Muscle of back (tissue), 13 donors: ENCODE results near the gene MACROH2A2. TPM values are rescaled to one million over a fixed set of nuclear protein-coding genes. Genes with fewer than 3 reads are reported as not detected.
A peak's percentile ranks its signal among the peaks of the same experiment; 100 is the strongest.
"Not testable (repeated sequence)": the region's sequence is repeated elsewhere in the genome, so short reads cannot be mapped to it uniquely, and the experiment has no call there.

Experiments
- DNase-seq, 3 donors: peaks; one replicate each; pipeline versions ENCODE4 v3.0.0 to v3.0.0-alpha.2; 2013
- long read RNA-seq, 9 donors: transcript quantifications; one replicate each; lab custom pipeline, GENCODE V29; 2026
- polyA plus RNA-seq, 10 donors: library from polyadenylated mRNA; unstranded; fragments of 120-200 nt; gene quantifications; one replicate each; pipeline ENCODE4 v1.2.1, GENCODE V29; 2013; ENCODE audit not compliant: insufficient read length in 10 of 10

MACROH2A2 gene
- 10 to 100 TPM; 12.1 to 38.2 (median 19.1) TPM for polyA plus RNA-seq
- long read RNA-seq, donor 1, transcript H2AFY2-201 (9 exons, 1,980 nt): major isoform, 9 of 9 reads
- long read RNA-seq, donor 1, partial matches to known transcripts: 0 of 9 reads
- long read RNA-seq, donor 1, other reads (novel, unspliced or antisense): 0 of 9 reads
- long read RNA-seq, donor 2, transcript H2AFY2-201 (9 exons, 1,980 nt): major isoform, 6 of 6 reads
- long read RNA-seq, donor 2, partial matches to known transcripts: 0 of 6 reads
- long read RNA-seq, donor 2, other reads (novel, unspliced or antisense): 0 of 6 reads
- long read RNA-seq, donor 3: 0 reads
- long read RNA-seq, donor 4, transcript H2AFY2-201 (9 exons, 1,980 nt): major isoform, 5 of 5 reads
- long read RNA-seq, donor 4, partial matches to known transcripts: 0 of 5 reads
- long read RNA-seq, donor 4, other reads (novel, unspliced or antisense): 0 of 5 reads
- long read RNA-seq, donor 5, partial matches to known transcripts: 5 of 9 reads
- long read RNA-seq, donor 5, other reads (novel, unspliced or antisense): 0 of 9 reads
- long read RNA-seq, donor 6, transcript H2AFY2-201 (9 exons, 1,980 nt): major isoform, 10 of 10 reads
- long read RNA-seq, donor 6, partial matches to known transcripts: 0 of 10 reads
- long read RNA-seq, donor 6, other reads (novel, unspliced or antisense): 0 of 10 reads
- long read RNA-seq, donor 7, partial matches to known transcripts: 0 of 2 reads
- long read RNA-seq, donor 7, other reads (novel, unspliced or antisense): 0 of 2 reads
- long read RNA-seq, donor 8, transcript H2AFY2-201 (9 exons, 1,980 nt): major isoform, 8 of 8 reads
- long read RNA-seq, donor 8, partial matches to known transcripts: 0 of 8 reads
- long read RNA-seq, donor 8, other reads (novel, unspliced or antisense): 0 of 8 reads
- long read RNA-seq, donor 9: 0 reads

DNA sequence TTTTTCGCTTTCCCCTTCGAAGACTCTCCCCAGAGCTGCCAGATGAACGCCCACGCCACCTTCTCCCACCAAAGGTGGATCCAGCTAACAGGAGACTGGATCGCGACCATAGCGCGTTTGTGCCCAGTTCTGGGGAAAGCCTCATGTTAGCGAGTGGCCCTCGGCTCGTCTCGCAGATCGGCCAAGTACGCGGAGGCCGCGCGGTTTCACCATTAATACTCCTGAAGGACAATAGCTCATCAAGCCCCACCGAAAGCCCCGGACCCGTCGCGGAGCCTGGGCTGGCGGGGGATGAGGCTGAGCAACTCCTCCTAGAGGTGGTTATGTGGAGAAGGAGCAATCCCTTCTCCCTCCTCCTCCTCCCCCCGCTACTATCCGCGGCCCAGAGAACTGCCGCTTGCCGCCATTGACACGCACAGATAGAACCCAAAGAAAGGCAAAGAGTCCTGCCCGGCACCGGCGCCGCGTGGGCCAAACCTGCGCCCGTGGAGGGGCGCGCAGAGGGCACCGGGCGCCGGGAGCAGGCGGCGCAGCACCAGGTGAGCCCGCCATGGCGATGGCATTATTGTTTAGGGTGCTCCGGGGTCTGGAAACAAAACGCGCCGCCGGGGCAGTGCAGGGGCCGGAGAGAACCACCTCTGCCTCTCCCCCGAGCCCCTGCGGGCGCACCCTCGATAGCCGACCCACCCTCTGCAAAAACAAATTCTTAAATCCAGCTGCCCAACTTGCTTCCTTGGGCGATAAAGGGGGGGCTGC is at the start of gene MACROH2A2:
Gene MACROH2A2, plus strand, starts transcription at position 385 of the 756 bp plus-strand sequence. CDS start 22,813 bp downstream, outside the sequence.
- DNase-seq: peak; percentile 62 to 90 (median 70)

- DNase-seq: no peak
Observed at GRCh38 chr10:70007116-70007820, 45.4 kb upstream of the MACROH2A2 start.

DNA sequence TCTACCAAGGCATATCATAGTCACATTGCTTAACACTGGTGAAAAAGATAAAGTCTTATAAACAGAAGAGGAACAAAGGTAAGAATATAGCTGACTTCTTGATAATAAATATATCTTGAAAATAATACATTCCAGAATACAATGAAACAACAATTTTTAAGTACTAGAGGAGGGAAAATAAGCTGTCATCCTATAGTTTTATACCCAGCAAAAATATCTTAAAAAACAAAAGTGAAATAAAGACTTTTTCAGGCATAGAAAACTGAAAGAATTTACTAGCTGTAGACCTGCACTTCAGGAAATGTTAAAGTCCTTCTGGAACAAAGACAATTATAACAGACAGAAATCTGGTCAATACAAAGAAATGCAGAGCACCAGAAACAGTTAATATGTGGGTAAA is 21.4 kb upstream of the MACROH2A2 start:
- DNase-seq: no peak

DNA sequence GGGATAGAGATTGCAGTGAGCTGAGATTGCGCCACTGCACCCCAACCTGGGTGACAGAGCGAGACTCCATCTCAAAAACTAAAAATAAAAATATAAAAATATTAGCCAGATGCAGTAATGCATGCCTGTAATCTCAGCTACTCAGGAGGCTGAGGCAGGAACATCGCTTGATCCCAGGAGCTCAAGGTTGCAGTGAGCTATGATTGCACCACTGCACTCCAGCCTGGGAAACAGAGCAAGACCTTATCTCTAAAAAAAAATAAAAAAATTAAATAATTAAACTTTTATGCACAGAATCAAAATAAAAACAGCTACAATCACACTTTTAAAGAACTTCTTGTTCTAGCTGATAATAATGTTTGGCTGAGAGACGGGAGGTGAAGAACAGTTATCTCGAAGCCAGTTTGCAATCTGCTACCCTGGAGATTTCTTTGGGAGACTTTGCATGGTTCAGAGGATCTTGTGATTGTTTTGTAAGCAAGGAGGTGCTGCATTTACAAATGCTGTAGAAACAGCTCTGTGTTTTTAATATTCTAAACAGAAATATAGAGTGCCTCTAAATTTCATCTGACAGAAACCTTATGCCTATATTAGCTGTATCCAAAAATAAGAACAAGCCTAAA is 19.9 kb upstream of the MACROH2A2 start:
- no peak for DNase-seq

DNA sequence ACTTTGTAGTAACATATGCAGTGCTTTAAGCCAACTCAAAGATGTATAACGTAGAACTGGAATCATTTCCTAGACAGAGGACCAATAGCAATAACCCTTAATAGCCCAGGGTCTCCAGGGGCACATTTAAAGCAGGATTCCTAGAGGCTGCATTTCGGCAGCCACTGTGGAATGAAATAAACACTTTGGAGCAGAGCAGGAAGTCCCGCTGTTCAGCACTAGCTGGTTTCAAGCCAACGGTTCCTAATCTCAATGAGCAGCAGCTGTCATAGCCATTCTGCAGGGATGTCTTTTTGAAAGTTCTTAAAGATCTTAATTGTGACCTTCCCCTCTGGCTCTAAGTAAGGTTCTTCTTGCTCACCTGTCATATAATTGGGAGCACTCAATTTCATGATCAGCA is 18.4 kb upstream of the MACROH2A2 start:
- DNase-seq: peak; percentile 6 to 48 (median 16)

- no peak for DNase-seq
Observed at GRCh38 chr10:70035531-70035930, 17.1 kb upstream of the MACROH2A2 start.

- no peak for DNase-seq
Observed at GRCh38 chr10:70038923-70039322, 13.7 kb upstream of the MACROH2A2 start.

- DNase-seq: no peak
Observed at GRCh38 chr10:70041016-70041415, 11.6 kb upstream of the MACROH2A2 start.

- not testable (repeated sequence) for DNase-seq
Observed at GRCh38 chr10:70041739-70042138, 10.9 kb upstream of the MACROH2A2 start.

DNA sequence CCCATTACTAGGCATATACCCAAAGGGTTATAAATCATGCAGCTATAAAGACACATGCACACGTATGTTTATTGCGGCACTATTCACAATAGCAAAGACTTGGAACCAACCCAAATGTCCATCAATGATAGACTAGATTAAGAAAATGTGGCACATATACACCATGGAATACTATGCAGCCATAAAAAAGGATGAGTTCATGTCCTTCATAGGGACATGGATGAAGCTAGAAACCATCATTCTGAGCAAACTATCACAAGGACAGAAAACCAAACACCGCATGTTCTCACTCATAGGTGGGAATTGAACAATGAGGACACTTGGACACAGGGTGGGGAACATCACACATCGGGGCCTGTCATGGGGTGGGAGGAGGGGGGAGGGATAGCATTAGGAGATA is 5.6 kb upstream of the MACROH2A2 start:
- DNase-seq: not testable (repeated sequence)

GRCh38 chr10:70048030-70048723 is 4.5 kb upstream of the MACROH2A2 start:
- no peak for DNase-seq

GRCh38 chr10:70051848-70052247 is 798 bp upstream of the MACROH2A2 start:
- DNase-seq: no peak

DNA sequence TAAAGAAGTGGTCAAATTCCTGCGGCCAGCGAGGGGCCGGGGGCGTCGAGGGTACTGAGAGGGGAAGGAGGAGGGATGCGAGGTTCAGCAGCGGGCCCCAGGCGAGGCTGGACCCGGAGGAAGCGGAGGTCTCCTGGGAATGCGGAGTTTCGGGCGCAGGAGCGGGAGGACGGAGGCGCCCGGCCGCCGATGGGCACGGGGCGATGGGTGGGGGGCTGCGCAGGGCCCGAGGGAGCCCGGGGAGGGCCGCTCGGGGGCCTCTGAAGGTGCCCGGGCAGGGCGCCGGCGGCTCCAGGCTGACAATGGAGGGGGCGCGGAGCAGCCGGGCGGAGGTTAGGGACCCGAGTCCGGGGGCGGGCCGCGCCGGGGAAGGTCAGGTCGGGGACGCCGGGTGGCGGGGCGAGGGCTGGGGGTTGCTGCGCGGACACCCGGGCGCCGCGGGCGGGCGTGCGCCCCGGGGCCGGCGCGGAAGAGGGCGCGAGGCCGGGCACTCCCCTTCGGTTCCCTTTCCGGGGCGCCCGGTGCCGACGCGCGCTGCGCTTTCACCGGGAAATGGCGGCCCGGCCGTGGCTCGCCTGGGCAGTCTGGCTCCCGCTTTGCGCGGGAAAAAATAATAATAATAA is 683 bp downstream of the MACROH2A2 start:
- peak in 2 of 3 donors; percentile 9 to 13 for DNase-seq

DNA sequence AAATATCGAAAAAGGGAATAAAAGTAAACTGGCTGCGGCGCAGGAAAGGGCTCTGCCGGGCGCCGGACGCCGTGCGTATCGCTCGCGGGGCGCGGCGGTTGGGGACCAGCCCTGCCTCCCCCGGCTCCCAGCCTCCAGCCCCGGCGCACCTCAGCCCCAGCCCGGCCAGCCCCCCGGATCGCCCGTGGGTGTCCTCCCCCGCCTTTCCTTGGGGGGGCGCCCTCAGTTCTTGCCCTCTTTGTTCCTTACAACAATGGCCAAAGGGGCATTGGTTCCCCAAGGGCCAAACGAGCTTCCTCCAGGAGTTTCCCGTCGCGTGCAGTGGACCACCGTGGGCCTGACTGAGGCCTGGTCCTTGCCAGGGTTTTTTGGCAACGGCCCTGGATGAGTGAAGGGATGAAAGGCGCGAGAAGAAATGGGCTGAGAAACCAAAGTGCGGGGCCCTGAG is 1.2 kb downstream of the MACROH2A2 start:
- peak; percentile 4 to 41 (median 7) for DNase-seq

DNA sequence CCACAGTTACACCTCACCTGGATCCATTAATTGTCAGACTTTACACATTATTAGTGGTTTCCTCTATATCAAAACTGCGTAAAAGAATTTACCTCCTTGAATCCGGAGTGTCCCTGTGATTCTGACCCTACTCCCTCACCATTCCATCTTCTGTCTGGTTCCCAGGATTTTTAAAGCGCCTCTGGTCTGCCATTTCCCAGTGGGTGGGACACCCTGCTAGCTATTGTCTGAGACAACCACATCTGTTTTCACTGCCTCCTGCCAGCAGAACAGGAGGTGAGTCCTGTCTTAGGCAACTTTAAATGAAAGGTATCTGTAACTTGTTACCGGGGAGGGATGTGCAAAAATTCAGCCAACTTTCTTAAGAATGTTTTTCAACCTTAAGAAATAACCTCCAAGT is 2.3 kb downstream of the MACROH2A2 start:
- DNase-seq: no peak

DNA sequence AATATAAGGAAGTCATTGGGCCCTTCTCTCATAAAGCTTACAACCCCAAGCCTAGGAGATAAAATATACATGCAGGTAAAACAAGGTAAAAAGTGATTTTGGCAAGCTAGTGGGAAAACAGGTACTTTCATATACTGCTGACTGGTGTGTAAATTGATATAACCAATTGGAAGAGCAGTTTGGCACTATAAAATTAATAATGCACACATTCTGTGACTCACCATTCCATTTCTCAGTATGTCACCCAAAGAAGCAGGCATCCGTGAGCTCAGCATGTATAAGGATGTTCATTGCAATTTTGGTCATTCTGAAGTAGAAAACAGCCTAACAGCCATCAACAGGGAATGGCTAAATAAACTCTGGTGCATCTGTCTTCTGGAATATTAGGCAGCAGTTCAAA is 2.9 kb downstream of the MACROH2A2 start:
- DNase-seq: peak in 1 of 3 donors; percentile 6

DNA sequence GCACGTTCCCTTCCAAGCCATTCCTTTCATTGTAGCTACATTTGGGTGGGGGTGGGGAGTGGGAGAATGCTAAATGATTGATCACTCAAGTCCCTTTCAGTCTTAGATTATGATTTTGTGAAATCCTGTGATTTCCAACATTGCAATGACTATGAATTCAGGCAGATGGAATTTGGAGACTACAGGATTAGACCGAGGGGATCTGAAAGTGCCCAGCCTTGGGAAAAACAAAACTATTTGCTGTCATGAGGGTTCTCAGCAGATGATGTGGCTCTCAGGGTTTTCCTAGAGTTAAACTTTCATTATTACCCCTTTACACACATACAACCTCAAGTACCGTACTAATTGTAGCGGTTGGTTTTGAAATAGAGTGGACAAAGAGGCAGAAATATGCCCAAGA is 4.7 kb downstream of the MACROH2A2 start:
- no peak for DNase-seq

GRCh38 chr10:70060389-70060788 is 7.7 kb downstream of the MACROH2A2 start:
- DNase-seq: no peak

GRCh38 chr10:70063418-70064098 is 10.9 kb downstream of the MACROH2A2 start:
- DNase-seq: no peak
